Umbilical cord (tissue), 2 donors: ENCODE measurements around the gene GALNT2. TPM values are rescaled to one million over a fixed set of nuclear protein-coding genes. Genes with fewer than 3 reads are reported as not detected.
A peak's percentile ranks its signal among the peaks of the same experiment; 100 is the strongest.

ENCODE experiments used
- DNase-seq: peaks from one replicate; pipeline ENCODE4 v3.0.0-alpha.2; 2015; ENCODE audit warnings: low spot score
- total RNA-seq: library from RNA; depleted of rRNA; stranded (reverse); fragments of >200 nt; gene quantifications from one replicate; pipeline ENCODE4 v1.2.3, GENCODE V29; 2014; ENCODE audit warnings: low replicate concordance; ENCODE audit not compliant: insufficient read depth

Gene GALNT2
- total RNA-seq, 1 donor from 2014 or later, result 66.0 TPM

DNA sequence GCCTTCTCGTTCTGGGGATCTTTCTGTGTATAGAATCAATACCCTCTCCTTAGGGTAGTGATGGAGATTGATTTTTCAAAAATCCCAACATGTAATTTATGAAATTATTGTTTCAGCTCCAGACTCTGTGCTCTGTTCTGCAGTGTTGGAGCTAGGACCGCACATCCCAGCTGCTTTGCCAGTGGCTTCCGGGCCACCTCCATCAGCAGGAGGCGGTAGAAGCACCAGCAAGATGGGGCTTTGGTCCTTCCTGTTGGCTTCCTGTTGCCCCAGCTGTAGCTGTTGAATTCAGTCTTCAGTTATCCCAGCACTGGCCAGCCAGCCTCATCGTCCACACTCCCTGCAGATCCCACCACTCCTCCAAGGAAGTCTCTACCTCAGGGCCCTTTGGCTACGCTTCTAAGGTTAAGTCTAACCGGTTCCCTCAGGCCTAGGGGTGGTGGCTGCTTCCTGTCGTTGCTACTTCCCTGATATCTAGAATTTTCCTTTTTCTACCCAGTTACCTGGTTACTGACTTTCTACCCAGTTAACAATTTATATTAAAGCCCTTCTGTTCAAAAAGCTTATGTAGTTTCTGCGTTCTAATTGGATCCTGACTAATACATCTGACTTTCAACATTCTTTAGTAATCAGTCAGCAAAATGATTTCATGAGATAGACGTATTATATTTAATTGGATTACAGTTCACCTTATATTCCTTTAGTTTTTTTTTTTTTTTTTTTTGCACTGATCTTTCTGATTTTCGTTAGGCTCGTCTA is 24.6 kb downstream of the GALNT2 start:
- no peak for DNase-seq

DNA sequence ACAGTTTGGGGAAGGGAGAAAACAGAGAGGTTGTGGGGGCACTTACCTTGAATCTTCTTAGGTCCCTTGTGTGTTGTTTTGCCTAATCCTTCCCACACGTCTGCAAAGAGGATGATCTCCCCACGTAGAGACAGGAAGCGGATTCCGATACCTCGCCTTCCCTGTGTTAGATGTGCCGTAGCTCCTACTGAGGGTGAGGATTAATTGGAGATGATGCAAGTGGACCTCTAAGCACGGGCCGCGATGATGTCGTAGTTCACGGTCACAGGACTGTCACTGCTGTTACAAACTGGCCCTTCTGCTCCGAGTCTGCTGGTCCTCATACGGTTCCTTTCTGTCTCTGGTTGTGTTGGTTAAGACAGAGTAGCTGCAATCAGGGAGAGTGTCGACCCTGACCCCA is 27.7 kb downstream of the GALNT2 start:
- no peak for DNase-seq

- DNase-seq, result no peak
Observed at GRCh38 chr1:230095938-230096337, 28.9 kb downstream of the GALNT2 start.

- no peak for DNase-seq
Observed at GRCh38 chr1:230097370-230097769, 30.3 kb downstream of the GALNT2 start.

DNA sequence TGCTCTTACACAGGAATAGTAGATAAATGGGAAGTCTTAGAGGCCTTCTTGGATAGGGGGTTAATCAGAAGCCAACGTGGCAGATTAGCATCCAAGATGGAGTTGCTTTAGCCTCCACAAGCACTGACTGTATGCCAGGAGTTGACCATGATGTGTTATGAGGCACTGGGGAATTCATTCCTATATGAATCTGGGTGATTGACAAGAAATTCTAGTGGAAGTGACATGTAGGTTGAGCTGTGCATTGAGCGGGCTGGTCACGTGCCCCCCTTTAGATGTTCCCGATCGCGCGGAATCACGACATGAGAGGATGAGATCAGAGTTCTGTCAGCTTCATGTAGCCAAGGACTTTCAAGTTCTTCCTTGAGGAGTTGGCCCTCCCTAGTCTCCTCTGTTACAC is 31.7 kb downstream of the GALNT2 start:
- DNase-seq, result no peak

GRCh38 chr1:230099465-230099864 is 32.4 kb downstream of the GALNT2 start:
- DNase-seq, result no peak

DNA sequence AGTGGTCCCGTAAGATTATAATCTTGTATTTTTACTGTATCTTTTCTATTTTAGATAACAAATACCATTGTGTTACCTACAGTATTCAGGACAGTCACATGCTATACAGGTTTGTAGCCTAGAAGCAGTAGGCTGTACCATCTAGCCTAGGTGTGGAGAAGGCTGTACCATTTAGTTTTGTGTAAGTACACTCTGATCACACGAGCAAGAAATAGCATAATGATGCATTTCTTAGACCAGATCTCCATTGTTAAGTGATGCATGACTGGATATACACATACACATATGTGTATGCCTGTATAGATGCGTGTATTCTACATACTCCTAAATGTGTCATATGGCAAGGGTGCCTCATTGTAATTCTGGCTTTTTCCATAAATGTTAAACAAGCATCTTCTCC is 33.9 kb downstream of the GALNT2 start:
- DNase-seq, result no peak

GRCh38 chr1:230101556-230101955 is 34.5 kb downstream of the GALNT2 start:
- no peak for DNase-seq

DNA sequence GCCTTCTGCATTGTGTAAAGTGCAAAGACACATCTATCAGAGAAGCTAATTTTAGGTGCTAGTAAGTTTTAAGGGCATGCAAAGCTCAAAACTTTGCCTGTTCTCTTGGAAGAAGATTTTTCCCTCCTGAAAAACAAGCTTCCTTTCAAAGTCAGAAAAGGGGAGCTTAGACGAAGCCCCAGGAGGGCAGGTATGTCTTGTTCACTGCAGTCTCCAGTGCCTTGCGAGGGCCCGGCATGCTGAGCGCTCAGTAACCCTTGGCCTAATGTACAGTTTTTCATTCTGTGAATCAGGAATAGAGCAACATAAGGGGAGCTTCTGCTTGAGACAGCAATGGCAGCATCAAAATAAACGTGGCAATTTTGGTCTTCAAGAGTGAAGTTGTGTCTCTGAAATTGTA is 35.0 kb downstream of the GALNT2 start:
- DNase-seq, result no peak

GRCh38 chr1:230102472-230102871 is 35.4 kb downstream of the GALNT2 start:
- DNase-seq, result no peak

DNA sequence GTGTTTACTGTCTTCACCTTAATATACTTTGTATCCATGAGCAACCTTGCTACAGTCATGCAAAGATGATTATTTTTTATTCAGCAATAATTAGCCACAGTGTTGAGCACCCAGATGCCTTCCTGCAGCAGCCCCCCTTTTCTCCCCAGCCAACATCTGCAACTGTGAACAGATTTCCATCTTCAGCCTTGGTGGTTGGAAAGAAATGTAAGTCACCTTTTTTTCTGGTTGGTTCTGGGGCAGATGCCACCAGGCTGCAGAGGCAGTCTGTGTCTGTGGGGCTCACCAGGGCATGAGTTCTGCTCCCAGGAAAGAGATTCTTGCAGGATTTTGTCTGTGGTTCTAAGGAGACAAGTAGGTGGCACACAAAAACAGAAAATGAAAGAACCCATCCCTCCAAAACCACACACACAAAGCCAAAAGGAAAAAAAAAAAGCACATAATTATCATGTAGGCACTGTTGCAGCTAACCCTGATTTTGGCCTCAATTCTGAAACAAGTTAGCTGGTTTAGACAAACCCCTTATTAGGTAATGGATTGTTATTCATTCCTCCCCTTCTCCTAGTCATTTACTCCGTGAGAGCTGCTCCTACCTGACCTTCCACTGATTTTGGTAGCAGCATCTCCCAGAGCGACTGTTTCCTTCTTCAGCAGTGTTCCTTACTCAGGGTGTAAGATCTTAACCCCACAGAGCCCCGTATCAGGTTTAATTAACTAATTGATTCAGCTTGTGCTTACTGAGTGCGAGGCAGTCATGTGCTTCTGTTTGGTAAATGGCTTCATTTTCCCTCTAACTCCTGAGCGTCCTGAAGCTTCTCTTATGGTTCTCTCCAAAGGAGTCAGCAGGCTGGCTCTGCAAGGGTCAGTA is 36.5 kb downstream of the GALNT2 start:
- no peak for DNase-seq

GRCh38 chr1:230104395-230105244 is 37.6 kb downstream of the GALNT2 start:
- DNase-seq, result peak; percentile 96

- DNase-seq, result no peak
Observed at GRCh38 chr1:230105245-230105753, 38.3 kb downstream of the GALNT2 start.

DNA sequence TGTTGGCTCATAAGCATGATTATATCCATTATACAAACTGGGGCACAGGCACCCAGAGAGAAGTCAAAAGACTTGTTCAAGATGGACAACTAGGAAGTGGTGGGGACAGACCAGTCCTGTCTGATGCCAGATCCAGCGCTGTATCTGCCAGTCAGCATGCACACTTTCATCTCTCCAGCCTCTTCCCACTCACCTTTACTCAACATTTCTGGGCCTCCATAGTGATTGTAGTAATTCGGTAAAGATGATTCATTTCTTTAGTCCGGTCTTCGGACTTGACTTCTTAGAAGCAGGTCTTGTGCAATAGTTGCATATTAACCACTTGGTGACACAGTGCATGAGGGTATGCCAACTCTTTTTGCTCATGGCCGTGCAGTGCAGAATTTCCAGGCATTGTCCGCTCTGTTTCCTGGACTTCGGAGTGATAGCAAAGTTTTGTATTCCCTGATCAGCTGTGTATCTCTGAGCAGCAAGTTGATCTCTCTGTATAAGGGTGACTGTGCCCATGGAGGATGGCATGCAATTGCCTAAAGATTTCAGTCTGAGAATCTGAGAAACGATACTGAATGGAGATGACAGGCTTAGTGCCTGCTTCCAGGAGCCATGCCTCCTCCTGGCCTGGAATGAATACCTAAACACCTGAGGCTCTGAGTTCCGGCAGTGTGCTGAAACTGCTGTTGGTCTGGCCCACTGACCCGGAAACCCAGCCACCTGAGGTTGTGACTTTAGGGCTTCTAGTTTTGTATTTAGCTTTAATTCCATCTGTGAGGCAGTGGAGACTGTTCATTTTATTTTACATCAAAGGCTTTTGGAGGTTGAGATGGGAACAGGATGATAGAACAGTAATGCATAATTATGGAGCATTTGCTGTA is 39.0 kb downstream of the GALNT2 start:
- DNase-seq, result no peak

- DNase-seq, result no peak
Observed at GRCh38 chr1:230107941-230108340, 40.9 kb downstream of the GALNT2 start.

DNA sequence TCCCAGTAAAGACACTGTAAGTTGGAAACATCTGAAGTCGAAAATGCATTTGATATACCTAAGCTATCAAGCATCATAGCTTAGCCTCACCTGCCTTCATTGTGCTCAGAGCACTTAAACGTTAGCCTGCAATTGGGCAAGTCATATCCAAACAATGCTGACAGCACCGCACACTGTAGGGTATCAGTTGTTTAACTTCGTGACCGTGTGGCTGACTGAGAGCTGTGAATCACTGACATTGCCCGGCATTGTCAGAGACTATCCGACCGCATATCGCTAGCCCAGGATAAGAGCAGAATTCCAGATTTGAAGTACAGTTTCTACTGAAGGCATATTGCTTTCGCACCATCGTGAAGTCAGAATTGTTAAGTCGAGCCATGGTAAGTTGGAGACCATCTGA is 41.5 kb downstream of the GALNT2 start:
- no peak for DNase-seq

DNA sequence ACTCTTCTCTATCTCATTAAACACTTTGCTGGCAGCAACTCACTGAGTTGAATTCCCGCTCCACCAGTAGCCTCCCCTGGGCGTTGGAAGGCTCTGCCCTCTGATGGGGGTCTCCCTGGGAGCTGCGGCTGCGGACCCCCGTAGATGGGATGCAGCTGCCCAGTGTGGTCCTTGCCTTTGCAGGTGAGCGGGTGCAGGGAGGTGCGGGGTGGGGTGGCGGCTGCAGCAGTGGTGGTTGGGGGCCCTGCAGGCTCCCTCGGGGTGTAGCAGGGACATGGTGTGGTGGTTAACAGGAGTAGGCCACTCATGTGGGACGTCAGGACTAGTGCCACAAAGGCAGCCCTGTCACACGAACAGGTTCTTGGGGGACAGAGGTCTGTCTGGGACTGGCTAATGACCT is 42.0 kb downstream of the GALNT2 start:
- DNase-seq, result no peak

DNA sequence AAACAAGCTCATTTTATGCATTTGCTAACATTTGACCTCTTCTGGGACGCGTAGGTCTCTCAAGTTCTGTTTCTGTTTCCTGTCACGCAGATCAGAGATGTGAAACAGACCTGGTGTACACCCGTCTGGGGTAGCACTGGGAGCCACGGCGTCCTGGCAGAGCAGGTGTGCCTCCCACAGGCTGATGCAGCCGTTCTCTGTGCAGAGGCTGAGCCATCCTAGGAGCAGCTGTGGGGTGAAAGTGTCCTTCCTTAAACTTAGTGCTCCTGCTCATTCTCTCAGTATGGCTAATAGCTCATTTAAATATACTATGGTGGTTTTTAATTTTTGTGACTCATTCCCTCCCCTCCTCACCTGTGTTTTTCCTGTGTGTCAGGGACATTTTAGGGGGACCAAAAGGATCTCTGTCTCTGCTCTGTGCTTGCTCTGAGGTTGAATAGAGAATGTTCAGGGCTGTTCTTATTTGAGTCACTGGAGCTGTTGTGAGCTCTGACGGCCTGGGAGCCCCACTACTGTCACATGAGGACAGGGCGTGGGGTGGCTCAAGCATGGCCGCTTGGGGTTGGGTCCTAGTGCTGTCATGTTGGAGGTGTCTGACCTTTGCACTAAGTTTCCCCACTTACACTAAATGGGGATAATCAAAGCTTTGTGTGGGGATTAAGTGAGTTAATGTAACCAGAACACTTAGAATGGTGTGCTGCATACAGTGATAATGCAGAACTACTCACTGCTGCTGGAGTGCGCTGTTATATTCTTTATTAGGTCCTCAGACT is 43.0 kb downstream of the GALNT2 start:
- DNase-seq, result peak; percentile 72

- no peak for DNase-seq
Observed at GRCh38 chr1:230110971-230111370, 43.9 kb downstream of the GALNT2 start.

DNA sequence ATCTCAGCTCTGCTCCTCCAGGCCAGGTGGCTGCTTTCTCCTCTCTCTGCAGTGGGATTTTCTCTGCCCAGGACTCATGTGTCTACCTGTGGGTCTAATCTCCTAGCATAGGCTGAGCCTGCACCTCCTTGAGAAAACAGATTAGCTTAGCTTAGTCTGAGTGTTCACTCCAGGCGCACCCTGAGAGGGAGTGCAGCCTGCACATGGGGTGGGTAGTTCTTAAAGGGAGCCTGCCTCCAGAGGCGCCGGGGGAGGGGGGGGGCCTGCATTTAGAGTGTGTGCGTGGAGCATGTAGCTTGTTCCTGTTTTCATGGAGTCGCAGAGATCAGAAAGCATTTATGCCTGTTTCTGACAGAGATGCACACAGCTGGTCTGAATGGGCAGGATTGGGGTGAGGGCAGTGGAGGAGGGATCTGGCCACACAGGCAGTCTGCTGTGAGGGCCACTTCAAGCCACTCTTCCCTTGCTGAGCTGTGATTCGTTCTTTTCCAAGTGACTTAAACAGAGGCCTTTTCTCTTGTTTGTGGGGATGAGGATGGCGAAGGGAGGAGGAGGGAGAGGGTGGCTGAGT is 45.2 kb downstream of the GALNT2 start:
- DNase-seq, result peak; percentile 75
